ENCODE results near the gene DNTT. TPM values are rescaled to one million over a fixed set of nuclear protein-coding genes. Genes with fewer than 3 reads are reported as not detected.

Gene DNTT
- total and polyA plus RNA-seq, 9 of the 15 experiments (the other 6 are each of a cell fraction or from before 2014, with no cell fraction given), result not detected

DNA sequence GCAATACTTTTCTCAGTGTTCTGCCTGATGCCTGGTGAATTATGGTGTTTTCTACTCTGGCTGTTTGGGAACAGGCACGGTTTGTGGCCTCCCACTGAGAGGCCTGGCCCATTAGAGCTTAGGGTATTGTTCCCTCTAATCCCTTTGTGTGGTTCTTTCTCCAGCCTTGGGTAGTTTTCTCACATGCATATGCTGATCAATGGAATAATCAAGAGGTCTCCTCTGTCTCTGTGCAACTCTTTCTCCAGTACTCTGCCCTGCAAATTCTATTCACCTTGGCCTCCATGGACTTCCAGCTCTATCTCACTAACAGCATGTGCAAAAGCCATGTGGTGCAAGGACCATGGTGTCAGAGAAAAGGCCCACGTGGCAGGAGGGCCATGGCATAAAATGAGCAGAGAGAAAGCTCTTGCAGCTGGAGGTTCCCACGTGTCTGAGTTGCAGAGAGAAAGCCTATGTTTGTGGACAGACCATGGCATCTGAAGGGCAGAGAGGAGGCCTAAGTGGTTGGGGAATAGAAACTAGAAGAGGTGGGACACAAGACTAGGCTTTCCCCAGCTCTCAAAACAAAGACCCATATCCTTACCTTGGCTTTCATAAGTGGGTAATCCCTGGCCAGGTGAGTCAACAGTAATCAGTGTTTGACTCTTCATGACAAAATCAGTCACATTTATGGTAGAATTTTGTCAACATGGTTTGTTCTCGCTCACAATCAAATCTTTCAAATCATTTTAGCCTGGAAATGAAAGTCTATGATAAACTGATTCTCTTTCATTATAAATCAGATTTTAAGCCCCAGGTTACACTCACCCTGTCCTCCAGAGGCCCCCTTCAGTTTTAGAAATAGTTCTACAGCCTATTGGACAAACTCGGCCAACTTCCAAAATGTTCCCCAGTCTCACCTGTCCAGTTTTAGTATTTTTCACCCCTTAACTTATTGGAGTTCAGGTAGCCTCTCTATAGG, 37.3 kb downstream of the DNTT start:
- TF ChIP-seq ZNF644 (tag; IDR thresholded peaks at IDR 0.05; ENCODE audit: low read depth), result no peak
- TF ChIP-seq, protein P1, sequence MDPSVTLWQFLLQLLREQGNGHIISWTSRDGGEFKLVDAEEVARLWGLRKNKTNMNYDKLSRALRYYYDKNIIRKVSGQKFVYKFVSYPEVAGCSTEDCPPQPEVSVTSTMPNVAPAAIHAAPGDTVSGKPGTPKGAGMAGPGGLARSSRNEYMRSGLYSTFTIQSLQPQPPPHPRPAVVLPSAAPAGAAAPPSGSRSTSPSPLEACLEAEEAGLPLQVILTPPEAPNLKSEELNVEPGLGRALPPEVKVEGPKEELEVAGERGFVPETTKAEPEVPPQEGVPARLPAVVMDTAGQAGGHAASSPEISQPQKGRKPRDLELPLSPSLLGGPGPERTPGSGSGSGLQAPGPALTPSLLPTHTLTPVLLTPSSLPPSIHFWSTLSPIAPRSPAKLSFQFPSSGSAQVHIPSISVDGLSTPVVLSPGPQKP (CRISPR knock-in tag; IDR thresholded peaks at IDR 0.05), result no peak
- no peaks in the 10 kb centered on the region for H3K4me1 ChIP-seq (replicated peaks in 1 of 2; ENCODE audit: control insufficient read depth in 2 of 2, insufficient read depth in 2 of 2, low read length in 2 of 2)
- CTCF ChIA-PET (ENCODE audit: low intra/inter-chr PET ratio), result no interaction called here
- no TSS peak for BruUV-seq (replicated peaks)
- intact Hi-C loops (cut with micrococcal nuclease), result loop anchor here (2.0 kb wide), 1 partner anchor 325 kb away; no protein-coding TSS in a partner anchor
- no peak overlapping the region for H3K4me2 ChIP-seq (ENCODE audit: insufficient read depth, low read length)
- H3K27ac ChIP-seq (ENCODE audit: extremely low read depth, low read depth, low read length), result no peak overlapping the region
- no peaks in the 10 kb centered on the region for H3K79me2 ChIP-seq (ENCODE audit: control insufficient read depth, insufficient read depth, low read length)
- in situ Hi-C loops (cut with MboI), result loop anchor here (10.0 kb wide), 1 partner anchor 1663 kb away; no protein-coding TSS in a partner anchor
- DNase-seq (ENCODE audit: extremely low read depth in 1 of 4, low spot score in 3 of 4), result no peak
- POLR2A ChIA-PET, result no interaction called here
- H3K9me1 ChIP-seq (ENCODE audit: control insufficient read depth, insufficient read depth, low read length), result no peaks in the 10 kb centered on the region
- no peak for ATAC-seq
- no peaks in the 10 kb centered on the region for H3K9me3 ChIP-seq (replicated peaks; ENCODE audit: control insufficient read depth, insufficient read depth, low read depth, low read length)
- no peak for FAIRE-seq
- H3K36me3 ChIP-seq (ENCODE audit: control insufficient read depth, insufficient read depth, low read length), result no peaks in the 10 kb centered on the region
- WGBS (ENCODE audit: insufficient coverage, low coverage, missing lambda C conversion rate), result 0% methylated on average over 5 of the region's 5 CpGs
- H3K9ac ChIP-seq (ENCODE audit: insufficient read depth in 1 of 2, low read depth in 2 of 2, low read length in 2 of 2), result no peak overlapping the region
- H3K27me3 ChIP-seq (ENCODE audit: control insufficient read depth in 2 of 2, insufficient read depth in 2 of 2, low read length in 2 of 2), result no peaks in the 10 kb centered on the region; a peak in 1 of 5 replicates
- H4K20me1 ChIP-seq (replicated peaks; ENCODE audit: control insufficient read depth, insufficient read depth, low read length), result no peaks in the 10 kb centered on the region
- H3K4me3 ChIP-seq, result no peak overlapping the region
- H2AFZ ChIP-seq (ENCODE audit: low read depth, low read length), result no peak overlapping the region

Data from K562 (cell line).